Effector memory CD8-positive, alpha-beta T cell (primary cell): ENCODE results near the gene TNFRSF17.

Experiments used
- ATAC-seq: fragments of 150-1000 bp; cut with Tn5 transposase; replicated peaks from 2 replicates; pipeline ENCODE4 v1.10.0; 2021; ENCODE audit warnings: mild to moderate bottlenecking, moderate library complexity
- DNase-seq, 3 experiments: peaks; one replicate each; pipeline ENCODE4 v3.0.0; 2021
- H3K27ac Mint-ChIP-seq, 2 donors: one replicate each; pipeline ENCODE4 v1.8.0; 2022; ENCODE audit warnings: mild to moderate bottlenecking in 2 of 2, mixed read lengths in 2 of 2, moderate library complexity in 2 of 2
- H3K27me3 Mint-ChIP-seq, 2 donors: one replicate each; pipeline ENCODE4 v1.8.0; 2022; ENCODE audit warnings: mixed read lengths in 2 of 2
- H3K36me3 Mint-ChIP-seq: one replicate; pipeline ENCODE4 v1.8.0; 2022; ENCODE audit warnings: mild to moderate bottlenecking, moderate library complexity, mixed read lengths; ENCODE audit not compliant: insufficient read depth
- H3K4me1 Mint-ChIP-seq, 2 donors: one replicate each; pipeline ENCODE4 v1.8.0; 2022; ENCODE audit warnings: low read depth in 2 of 2, mixed read lengths in 2 of 2
- H3K4me3 Mint-ChIP-seq, 2 donors: one replicate each; pipeline ENCODE4 v1.8.0; 2022; ENCODE audit warnings: mild to moderate bottlenecking in 2 of 2, mixed read lengths in 2 of 2, moderate library complexity in 2 of 2
- H3K9me3 Mint-ChIP-seq, 2 donors: one replicate each; pipeline ENCODE4 v1.8.0; 2022; ENCODE audit warnings: mixed read lengths in 2 of 2

The TNFRSF17 gene

GRCh38 chr16:12000032-12000431 lies 35.0 kb downstream of the TNFRSF17 start:
- no peak for DNase-seq
- Mint-ChIP-seq H3K27me3 (no peaks in the 10 kb centered on the region), H3K4me3 (no peak overlapping the region), H3K4me1 (peaks cover 1 to 6% of the 10 kb centered on the region in 2 donors), H3K27ac (no peak overlapping the region), H3K36me3 (peaks cover 12% of the 10 kb centered on the region), H3K9me3 (no peaks in the 10 kb centered on the region)
- ATAC-seq, result no peak

- H3K4me1 Mint-ChIP-seq, result peaks cover 2 to 6% of the 10 kb centered on the region in 2 donors
- peaks cover 13% of the 10 kb centered on the region for H3K36me3 Mint-ChIP-seq
- ATAC-seq, result no peak
- H3K27me3 Mint-ChIP-seq, result no peaks in the 10 kb centered on the region
- no peak overlapping the region for H3K27ac Mint-ChIP-seq
- H3K4me3 Mint-ChIP-seq, result no peak overlapping the region
- no peaks in the 10 kb centered on the region for H3K9me3 Mint-ChIP-seq
- DNase-seq, result no peak
Measured at GRCh38 chr16:12002447-12003006, 37.5 kb downstream of the TNFRSF17 start.

GRCh38 chr16:12006637-12007036 lies 41.6 kb downstream of the TNFRSF17 start:
- Mint-ChIP-seq H3K4me1 (peaks cover 0 to 2% of the 10 kb centered on the region in 2 donors), H3K27me3 (no peaks in the 10 kb centered on the region), H3K4me3 (no peak overlapping the region), H3K36me3 (peaks cover 16% of the 10 kb centered on the region), H3K27ac (no peak overlapping the region), H3K9me3 (no peaks in the 10 kb centered on the region)
- DNase-seq (no peak), ATAC-seq (no peak)

- Mint-ChIP-seq H3K36me3 (peaks cover 8% of the 10 kb centered on the region), H3K27ac (no peak overlapping the region), H3K9me3 (no peaks in the 10 kb centered on the region), H3K4me3 (no peak overlapping the region), H3K27me3 (no peaks in the 10 kb centered on the region), H3K4me1 (peaks cover 0 to 2% of the 10 kb centered on the region in 2 donors)
- no peak for DNase-seq
- ATAC-seq, result no peak
Measured at GRCh38 chr16:12009462-12009861, 44.5 kb downstream of the TNFRSF17 start.

- H3K27me3 Mint-ChIP-seq, result no peaks in the 10 kb centered on the region
- peaks cover 0 to 2% of the 10 kb centered on the region in 2 donors for H3K4me1 Mint-ChIP-seq
- H3K4me3 Mint-ChIP-seq, result no peak overlapping the region
- H3K27ac Mint-ChIP-seq, result no peak overlapping the region
- no peaks in the 10 kb centered on the region for H3K9me3 Mint-ChIP-seq
- peaks cover 5% of the 10 kb centered on the region for H3K36me3 Mint-ChIP-seq
- DNase-seq (no peak), ATAC-seq (no peak)
Measured at GRCh38 chr16:12009922-12010321, 44.9 kb downstream of the TNFRSF17 start.

GRCh38 chr16:12010388-12011251 lies 45.6 kb downstream of the TNFRSF17 start:
- Mint-ChIP-seq H3K36me3 (peaks cover 5% of the 10 kb centered on the region), H3K27me3 (no peaks in the 10 kb centered on the region), H3K9me3 (no peaks in the 10 kb centered on the region), H3K4me3 (no peak overlapping the region), H3K27ac (no peak overlapping the region), H3K4me1 (peaks cover 0 to 2% of the 10 kb centered on the region in 2 donors)
- DNase-seq (no peak), ATAC-seq (no peak)

GRCh38 chr16:12011565-12011964 lies 46.6 kb downstream of the TNFRSF17 start:
- H3K4me3 Mint-ChIP-seq, result no peak overlapping the region
- H3K36me3 Mint-ChIP-seq, result peaks cover 5% of the 10 kb centered on the region
- peaks cover 0 to 2% of the 10 kb centered on the region in 2 donors for H3K4me1 Mint-ChIP-seq
- DNase-seq, result no peak
- no peak overlapping the region for H3K27ac Mint-ChIP-seq
- H3K9me3 Mint-ChIP-seq, result no peaks in the 10 kb centered on the region
- no peak for ATAC-seq
- no peaks in the 10 kb centered on the region for H3K27me3 Mint-ChIP-seq

GRCh38 chr16:12016291-12016947 lies 51.4 kb downstream of the TNFRSF17 start:
- Mint-ChIP-seq H3K27me3 (no peaks in the 10 kb centered on the region), H3K27ac (no peak overlapping the region), H3K4me3 (no peak overlapping the region), H3K36me3 (peaks cover 3% of the 10 kb centered on the region), H3K9me3 (no peaks in the 10 kb centered on the region), H3K4me1 (no peaks in the 10 kb centered on the region)
- no peak for DNase-seq
- no peak for ATAC-seq

- H3K27me3 Mint-ChIP-seq, result no peaks in the 10 kb centered on the region
- no peak overlapping the region for H3K27ac Mint-ChIP-seq
- no peaks in the 10 kb centered on the region for H3K9me3 Mint-ChIP-seq
- H3K36me3 Mint-ChIP-seq, result peaks cover 3% of the 10 kb centered on the region
- H3K4me1 Mint-ChIP-seq, result no peaks in the 10 kb centered on the region
- H3K4me3 Mint-ChIP-seq, result no peak overlapping the region
- ATAC-seq (no peak), DNase-seq (no peak)
Measured at GRCh38 chr16:12017558-12017957, 52.5 kb downstream of the TNFRSF17 start.
